Mammary epithelial cell (primary cell): ENCODE data around the gene ZNF501.

Source experiments
- CTCF ChIP-seq, 2 donors: IDR thresholded peaks in 1 of 2; conservative IDR thresholded peaks in 1 of 2; 2 replicates each; pipeline ENCODE4 v1.5.1; 2011 to 2012; ENCODE audit warnings: inconsistent platforms in 2 of 2, low read length in 2 of 2, mild to moderate bottlenecking in 2 of 2, control low read depth in 1 of 2, low read depth in 1 of 2; ENCODE audit not compliant: insufficient read depth in 1 of 2; ENCODE audit errors: extremely low read depth in 1 of 2
- EZH2 ChIP-seq: IDR thresholded peaks from 2 replicates; pipeline ENCODE4 v1.6.1; 2012; ENCODE audit warnings: low read length, inconsistent platforms, borderline replicate concordance

GRCh38 chr3:44782891-44783290 is 53.5 kb downstream of the ZNF501 start:
- no peak for TF ChIP-seq CTCF (conservative IDR thresholded peaks at IDR 0.05 in 1 of 2, IDR thresholded peaks at IDR 0.05 in 1 of 2; ENCODE audit: extremely low read depth in 1 of 2, insufficient read depth in 1 of 2, low read depth in 1 of 2, low read length in 2 of 2)
- no peak for TF ChIP-seq EZH2
